HepG2 (cell line): ENCODE results near the gene MAFF. TPM values are rescaled to one million over a fixed set of nuclear protein-coding genes. Genes with fewer than 3 reads are reported as not detected.

Experiments used
- CHCHD3 ChIP-seq: sonication (generic); formaldehyde crosslinking; IDR thresholded peaks from 2 replicates; pipeline ENCODE4 v1.8.0; 2022; ENCODE audit warnings: mild to moderate bottlenecking, missing genetic modification reagents, moderate library complexity
- ETV5 ChIP-seq: IDR thresholded peaks from 2 replicates; pipeline ENCODE4 v1.6.1; 2018; ENCODE audit warnings: missing biosample characterization, missing genetic modification reagents, inconsistent platforms, borderline replicate concordance
- GATA4 ChIP-seq: sonication (generic); IDR thresholded peaks from 2 replicates; pipeline ENCODE4 v1.6.1; 2016; ENCODE audit warnings: antibody characterized with exemption, low read depth, borderline replicate concordance
- GRHL1 ChIP-seq: sonication (generic); formaldehyde crosslinking; conservative IDR thresholded peaks from 2 replicates; pipeline ENCODE4 v1.8.0; 2022; ENCODE audit warnings: missing genetic modification reagents
- KAT2B ChIP-seq: fragments of 150-350 bp; IDR thresholded peaks from 2 replicates; pipeline ENCODE4 v1.6.1; 2014; ENCODE audit warnings: low read depth, low read length, borderline replicate concordance
- KLF15 ChIP-seq: sonication (generic); formaldehyde crosslinking; IDR thresholded peaks from 2 replicates; pipeline ENCODE4 v1.8.1; 2023; ENCODE audit warnings: borderline replicate concordance, mild to moderate bottlenecking, inconsistent platforms, missing genetic modification reagents, mixed read lengths
- MAZ ChIP-seq, 2 experiments: sonication (generic) in 1 of 2; formaldehyde crosslinking in 1 of 2; IDR thresholded peaks; 2 replicates each; pipeline versions ENCODE4 v1.5.0 to v1.6.1; 2012 to 2020; ENCODE audit warnings: low read depth in 2 of 2, mild to moderate bottlenecking in 2 of 2, borderline replicate concordance in 1 of 2, improper control_type of control experiment in 1 of 2, low read length in 1 of 2, missing genetic modification reagents in 1 of 2, moderate library complexity in 1 of 2
- PAF1 ChIP-seq: IDR thresholded peaks from 2 replicates; pipeline ENCODE4 v1.6.1; 2016; ENCODE audit warnings: missing genetic modification reagents, missing compliant biosample characterization
- SOX6 ChIP-seq, 2 experiments: fragments of 450-650 bp in 1 of 2; sonication (generic) in 1 of 2; formaldehyde crosslinking in 1 of 2; IDR thresholded peaks; 2 replicates each; pipeline versions ENCODE4 v1.4.0 to v1.6.1; 2017 to 2020; ENCODE audit warnings: antibody characterized with exemption in 1 of 2, mild to moderate bottlenecking in 1 of 2, missing genetic modification reagents in 1 of 2
- YEATS2 ChIP-seq: sonication (generic); formaldehyde crosslinking; IDR thresholded peaks from 2 replicates; pipeline ENCODE4 v1.4.0; 2020; ENCODE audit warnings: missing genetic modification reagents, borderline replicate concordance
- ZBTB2 ChIP-seq: sonication (generic); formaldehyde crosslinking; IDR thresholded peaks from 2 replicates; pipeline ENCODE4 v1.8.0; 2022; ENCODE audit warnings: low read depth, missing genetic modification reagents
- ZC3H13 ChIP-seq: sonication (generic); formaldehyde crosslinking; IDR thresholded peaks from 2 replicates; pipeline ENCODE4 v1.8.1; 2023; ENCODE audit warnings: mild to moderate bottlenecking, missing genetic modification reagents, moderate library complexity
- ZC3H4 ChIP-seq: sonication (generic); formaldehyde crosslinking; IDR thresholded peaks from 2 replicates; pipeline ENCODE4 v1.4.0; 2020; ENCODE audit warnings: missing genetic modification reagents, borderline replicate concordance
- ZFP37 ChIP-seq: sonication (generic); formaldehyde crosslinking; IDR thresholded peaks from 2 replicates; pipeline ENCODE4 v1.4.0; 2020; ENCODE audit warnings: missing genetic modification reagents, borderline replicate concordance
- ZNF343 ChIP-seq: sonication (generic); formaldehyde crosslinking; IDR thresholded peaks from 2 replicates; pipeline ENCODE4 v1.4.0; 2020; ENCODE audit warnings: mild to moderate bottlenecking, missing genetic modification reagents
- ZNF547 ChIP-seq: sonication (generic); formaldehyde crosslinking; IDR thresholded peaks from 2 replicates; pipeline ENCODE4 v1.5.1; 2020; ENCODE audit warnings: mild to moderate bottlenecking, missing genetic modification reagents
- ZNF883 ChIP-seq: sonication (generic); formaldehyde crosslinking; IDR thresholded peaks from 2 replicates; pipeline ENCODE4 v1.5.1; 2020; ENCODE audit warnings: mild to moderate bottlenecking, missing genetic modification reagents; ENCODE audit errors: not compliant biosample characterization
- polyA plus RNA-seq, 8 experiments: library from polyadenylated mRNA; depleted of rRNA in 3 of 8; stranded (reverse) in 7 of 8; unstranded in 1 of 8; fragments of >200 nt; fragmentation: Illumina TruSeq in 4 of 8; extraction: Trizol in 4 of 8; gene quantifications; 2 replicates each; pipeline versions ENCODE4 v1.2.1 to v1.2.3, GENCODE V29; 2011 to 2016; ENCODE audit warnings: low read depth in 4 of 8, missing spikeins in 1 of 8, mixed read lengths in 1 of 8; ENCODE audit not compliant: insufficient read depth in 1 of 8
- total RNA-seq, 5 experiments: library from RNA; depleted of rRNA; stranded (reverse); fragments of >200 nt; fragmentation: Illumina TruSeq; extraction: Trizol; gene quantifications; 2 replicates each; pipeline ENCODE4 v1.2.3, GENCODE V29; 2016; ENCODE audit warnings: low read depth in 1 of 5
- TF ChIP-seq, protein P1 (sequence below): IDR thresholded peaks from 2 replicates; pipeline ENCODE4 v1.6.1; 2016; ENCODE audit warnings: missing genetic modification reagents, missing compliant biosample characterization
- TF ChIP-seq, protein P2 (sequence below): sonication (generic); formaldehyde crosslinking; IDR thresholded peaks from 2 replicates; pipeline ENCODE4 v1.4.0; 2020; ENCODE audit warnings: missing genetic modification reagents, borderline replicate concordance

Gene MAFF
- total and polyA plus RNA-seq, 2 of the 13 experiments (the other 11 are each of a cell fraction or from before 2014, with no cell fraction given) = 5.4 to 14.3 TPM

DNA sequence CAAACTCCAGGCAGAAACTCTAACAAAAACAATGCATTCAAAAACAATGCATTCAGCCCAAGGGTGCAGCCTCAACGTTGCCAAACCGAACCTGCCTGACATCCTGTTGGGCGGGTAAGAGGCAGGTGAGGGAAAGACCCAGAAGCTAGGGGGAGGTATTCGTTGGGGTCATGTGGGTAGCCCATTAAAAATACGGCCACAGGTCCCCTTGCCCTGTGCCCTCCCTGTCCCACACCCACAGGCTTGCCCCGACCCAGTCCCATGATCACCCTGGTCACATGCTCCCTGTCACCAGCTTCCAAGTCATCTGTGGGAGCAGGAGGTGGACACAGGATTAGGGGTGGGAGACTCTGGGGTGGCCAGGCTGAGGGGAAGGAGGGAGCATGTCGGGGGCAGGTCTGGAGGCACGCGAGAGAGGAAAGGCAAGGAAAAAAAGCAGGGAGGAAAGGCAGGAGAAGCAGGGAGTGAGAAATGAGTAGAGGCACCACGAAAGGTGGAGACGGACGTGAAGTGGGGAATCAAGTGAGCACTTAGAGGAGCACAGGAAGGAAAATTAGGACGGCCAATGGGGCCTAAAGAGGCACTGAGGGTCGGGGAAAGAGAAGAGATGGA, 20.8 kb upstream of the MAFF start (continued):
- no peak for TF ChIP-seq GATA4
- no peak for TF ChIP-seq KLF15 (CRISPR knock-in tag)
- peak; percentile 60; the same call in 1 of the 2 replicates for TF ChIP-seq ZBTB2 (CRISPR knock-in tag)
- TF ChIP-seq ZC3H13 (CRISPR knock-in tag) = peak; percentile 65; the same call in 1 of the 2 replicates
- TF ChIP-seq, protein P1, sequence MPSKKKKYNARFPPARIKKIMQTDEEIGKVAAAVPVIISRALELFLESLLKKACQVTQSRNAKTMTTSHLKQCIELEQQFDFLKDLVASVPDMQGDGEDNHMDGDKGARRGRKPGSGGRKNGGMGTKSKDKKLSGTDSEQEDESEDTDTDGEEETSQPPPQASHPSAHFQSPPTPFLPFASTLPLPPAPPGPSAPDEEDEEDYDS = no peak
- TF ChIP-seq ETV5 = no peak
- no peak for TF ChIP-seq MAZ (IDR thresholded peaks at IDR 0.05; ENCODE audit: borderline replicate concordance, low read depth, low read length)
- TF ChIP-seq MAZ (CRISPR knock-in tag; IDR thresholded peaks at IDR 0.05; ENCODE audit: low read depth) = no peak
- TF ChIP-seq PAF1 = no peak
- TF ChIP-seq ZFP37 (CRISPR knock-in tag) = 0 out of 2 replicates have a peak, but pooled peaks have one; percentile 31
- TF ChIP-seq, protein P2, sequence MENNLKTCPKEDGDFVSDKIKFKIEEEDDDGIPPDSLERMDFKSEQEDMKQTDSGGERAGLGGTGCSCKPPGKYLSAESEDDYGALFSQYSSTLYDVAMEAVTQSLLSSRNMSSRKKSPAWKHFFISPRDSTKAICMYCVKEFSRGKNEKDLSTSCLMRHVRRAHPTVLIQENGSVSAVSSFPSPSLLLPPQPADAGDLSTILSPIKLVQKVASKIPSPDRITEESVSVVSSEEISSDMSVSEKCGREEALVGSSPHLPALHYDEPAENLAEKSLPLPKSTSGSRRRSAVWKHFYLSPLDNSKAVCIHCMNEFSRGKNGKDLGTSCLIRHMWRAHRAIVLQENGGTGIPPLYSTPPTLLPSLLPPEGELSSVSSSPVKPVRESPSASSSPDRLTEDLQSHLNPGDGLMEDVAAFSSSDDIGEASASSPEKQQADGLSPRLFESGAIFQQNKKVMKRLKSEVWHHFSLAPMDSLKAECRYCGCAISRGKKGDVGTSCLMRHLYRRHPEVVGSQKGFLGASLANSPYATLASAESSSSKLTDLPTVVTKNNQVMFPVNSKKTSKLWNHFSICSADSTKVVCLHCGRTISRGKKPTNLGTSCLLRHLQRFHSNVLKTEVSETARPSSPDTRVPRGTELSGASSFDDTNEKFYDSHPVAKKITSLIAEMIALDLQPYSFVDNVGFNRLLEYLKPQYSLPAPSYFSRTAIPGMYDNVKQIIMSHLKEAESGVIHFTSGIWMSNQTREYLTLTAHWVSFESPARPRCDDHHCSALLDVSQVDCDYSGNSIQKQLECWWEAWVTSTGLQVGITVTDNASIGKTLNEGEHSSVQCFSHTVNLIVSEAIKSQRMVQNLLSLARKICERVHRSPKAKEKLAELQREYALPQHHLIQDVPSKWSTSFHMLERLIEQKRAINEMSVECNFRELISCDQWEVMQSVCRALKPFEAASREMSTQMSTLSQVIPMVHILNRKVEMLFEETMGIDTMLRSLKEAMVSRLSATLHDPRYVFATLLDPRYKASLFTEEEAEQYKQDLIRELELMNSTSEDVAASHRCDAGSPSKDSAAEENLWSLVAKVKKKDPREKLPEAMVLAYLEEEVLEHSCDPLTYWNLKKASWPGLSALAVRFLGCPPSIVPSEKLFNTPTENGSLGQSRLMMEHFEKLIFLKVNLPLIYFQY = no peak
- no peak for TF ChIP-seq CHCHD3 (CRISPR knock-in tag)
- 0 out of 2 replicates have a peak, but pooled peaks have one; percentile 61 for TF ChIP-seq ZC3H4 (CRISPR knock-in tag)
- TF ChIP-seq KAT2B = no peak
- no peak for TF ChIP-seq ZNF883
- TF ChIP-seq SOX6 (IDR thresholded peaks at IDR 0.05) = no peak
- TF ChIP-seq SOX6 (CRISPR knock-in tag; IDR thresholded peaks at IDR 0.05) = 0 out of 2 replicates have a peak, but pooled peaks have one; percentile 7
- 0 out of 2 replicates have a peak, but pooled peaks have one; percentile 34 for TF ChIP-seq ZNF547 (CRISPR knock-in tag)
- no peak for TF ChIP-seq GRHL1 (CRISPR knock-in tag)
- TF ChIP-seq YEATS2 (CRISPR knock-in tag) = no peak
- no peak for TF ChIP-seq ZNF343 (CRISPR knock-in tag)
